ENCODE measurements around the gene TMEM222.
"Not testable (repeated sequence)": the region's sequence is repeated elsewhere in the genome, so short reads cannot be mapped to it uniquely, and the experiment has no call there.

The TMEM222 gene

GRCh38 chr1:27380224-27380623, 58.3 kb downstream of the TMEM222 start:
- DNase-seq (ENCODE audit: low spot score) = no peak
- TF ChIP-seq CTCF (IDR thresholded peaks at IDR 0.05; ENCODE audit: borderline replicate concordance, control extremely low read depth, extremely low read depth, insufficient read depth, missing control alignments) = no peak
- in situ Hi-C loops (cut with MboI; ENCODE audit: low sequenced_read_pairs, unreplicated experiment) = no loop called here

- in situ Hi-C loops (cut with MboI; ENCODE audit: low sequenced_read_pairs, unreplicated experiment) = no loop called here
- no peak for DNase-seq (ENCODE audit: low spot score)
- no peak for TF ChIP-seq CTCF (IDR thresholded peaks at IDR 0.05; ENCODE audit: borderline replicate concordance, control extremely low read depth, extremely low read depth, insufficient read depth, missing control alignments)
Observed at GRCh38 chr1:27380766-27381733, 59.1 kb downstream of the TMEM222 start.

- DNase-seq (ENCODE audit: low spot score) = no peak
- in situ Hi-C loops (cut with MboI; ENCODE audit: low sequenced_read_pairs, unreplicated experiment) = no loop called here
- no peak for TF ChIP-seq CTCF (IDR thresholded peaks at IDR 0.05; ENCODE audit: borderline replicate concordance, control extremely low read depth, extremely low read depth, insufficient read depth, missing control alignments)
Observed at GRCh38 chr1:27381969-27382762, 60.2 kb downstream of the TMEM222 start.

GRCh38 chr1:27383039-27383605, 61.2 kb downstream of the TMEM222 start, which contains the start of gene CD164L2:
TSS of gene CD164L2 (minus strand) at chr1:27383333. CDS start at chr1:27383239, 94 bp downstream.
- DNase-seq (ENCODE audit: low spot score) = no peak
- in situ Hi-C loops (cut with MboI; ENCODE audit: low sequenced_read_pairs, unreplicated experiment) = no loop called here
- TF ChIP-seq CTCF (IDR thresholded peaks at IDR 0.05; ENCODE audit: borderline replicate concordance, control extremely low read depth, extremely low read depth, insufficient read depth, missing control alignments) = no peak

- in situ Hi-C loops (cut with MboI; ENCODE audit: low sequenced_read_pairs, unreplicated experiment) = no loop called here
- TF ChIP-seq CTCF (IDR thresholded peaks at IDR 0.05; ENCODE audit: borderline replicate concordance, control extremely low read depth, extremely low read depth, insufficient read depth, missing control alignments) = no peak
- DNase-seq (ENCODE audit: low spot score) = no peak
Observed at GRCh38 chr1:27383661-27384060, 61.7 kb downstream of the TMEM222 start.

- in situ Hi-C loops (cut with MboI; ENCODE audit: low sequenced_read_pairs, unreplicated experiment); DNase-seq (ENCODE audit: low spot score): not testable (repeated sequence)
Observed at GRCh38 chr1:27384797-27385196, 62.8 kb downstream of the TMEM222 start.

Data from GM13976 (cell line).